Erythroblast (primary cell): ENCODE results near the gene HSPA12A.

Experiments
- DNase-seq, 2 experiments: peaks; one replicate each; lab custom pipeline; 2025; lab: John Stamatoyannopoulos, UW
- GATA1 ChIP-seq: IDR thresholded peaks from 2 replicates; pipeline ENCODE4 v1.6.1; 2011; ENCODE audit warnings: low read depth, mild to moderate bottlenecking, control low read depth, low read length, moderate library complexity
- POLR2A ChIP-seq: IDR thresholded peaks from 2 replicates; pipeline ENCODE4 v1.6.1; 2011; ENCODE audit warnings: mild to moderate bottlenecking, low read length

The HSPA12A gene

GRCh38 chr10:116690356-116691322 lies 51.7 kb downstream of the HSPA12A start:
- DNase-seq, result no peak
- TF ChIP-seq POLR2A (no peak), GATA1 (no peak)

- no peak for DNase-seq
- TF ChIP-seq GATA1 (no peak), POLR2A (no peak)
Measured at GRCh38 chr10:116689744-116690143, 52.6 kb downstream of the HSPA12A start.

GRCh38 chr10:116688741-116689495 lies 53.4 kb downstream of the HSPA12A start:
- TF ChIP-seq POLR2A, result no peak
- no peak for TF ChIP-seq GATA1
- DNase-seq, result no peak

GRCh38 chr10:116688241-116688711 lies 54.1 kb downstream of the HSPA12A start:
- TF ChIP-seq GATA1 (no peak), POLR2A (no peak)
- DNase-seq, result no peak

- TF ChIP-seq GATA1 (no peak), POLR2A (no peak)
- no peak for DNase-seq
Measured at GRCh38 chr10:116687633-116688032, 54.7 kb downstream of the HSPA12A start.

GRCh38 chr10:116686632-116687031 lies 55.7 kb downstream of the HSPA12A start:
- TF ChIP-seq POLR2A (no peak), GATA1 (no peak)

GRCh38 chr10:116685807-116686206 lies 56.6 kb downstream of the HSPA12A start:
- DNase-seq, result no peak
- TF ChIP-seq POLR2A (no peak), GATA1 (no peak)

More at GRCh38 chr10:116686632-116687031, 55.7 kb downstream of the HSPA12A start:
- no peak for DNase-seq

GRCh38 chr10:116684781-116685180 lies 57.6 kb downstream of the HSPA12A start:
- no peak for TF ChIP-seq GATA1
- no peak for DNase-seq

- no peak for TF ChIP-seq GATA1
- no peak for TF ChIP-seq POLR2A
Measured at GRCh38 chr10:116683821-116684220, 58.5 kb downstream of the HSPA12A start.

GRCh38 chr10:116683166-116683565 lies 59.2 kb downstream of the HSPA12A start:
- TF ChIP-seq GATA1, result no peak
- TF ChIP-seq POLR2A, result no peak
- no peak for DNase-seq

More at GRCh38 chr10:116683821-116684220, 58.5 kb downstream of the HSPA12A start:
- DNase-seq, result no peak

- DNase-seq, result no peak
- TF ChIP-seq GATA1, result no peak
- no peak for TF ChIP-seq POLR2A
Measured at GRCh38 chr10:116679351-116679750, 63.0 kb downstream of the HSPA12A start.

GRCh38 chr10:116676633-116677032 lies 65.7 kb downstream of the HSPA12A start:
- TF ChIP-seq GATA1 (no peak), POLR2A (no peak)
- DNase-seq, result no peak

GRCh38 chr10:116676118-116676517 lies 66.2 kb downstream of the HSPA12A start:
- no peak for DNase-seq
- TF ChIP-seq GATA1, result no peak
- no peak for TF ChIP-seq POLR2A

GRCh38 chr10:116674901-116675423 lies 67.4 kb downstream of the HSPA12A start:
- TF ChIP-seq GATA1 (no peak), POLR2A (no peak)
- no peak for DNase-seq
